Ishikawa (cell line): ENCODE results near the gene REEP5.

Experiments
- CEBPB ChIP-seq: IDR thresholded peaks from 2 replicates; pipeline ENCODE4 v1.6.1; 2012
- CREB1 ChIP-seq: IDR thresholded peaks from 2 replicates; pipeline ENCODE4 v1.6.1; 2012; ENCODE audit warnings: low read depth
- EGR1 ChIP-seq: IDR thresholded peaks from 2 replicates; pipeline ENCODE4 v1.6.1; 2012
- EP300 ChIP-seq: IDR thresholded peaks from 2 replicates; pipeline ENCODE4 v1.6.1; 2012; ENCODE audit warnings: borderline replicate concordance
- FOXM1 ChIP-seq: IDR thresholded peaks from 2 replicates; pipeline ENCODE4 v1.6.1; 2012; ENCODE audit warnings: low read depth, borderline replicate concordance
- MAX ChIP-seq: IDR thresholded peaks from 2 replicates; pipeline ENCODE4 v1.6.1; 2012
- NFIC ChIP-seq: IDR thresholded peaks from 2 replicates; pipeline ENCODE4 v1.6.1; 2012
- RAD21 ChIP-seq: IDR thresholded peaks from 2 replicates; pipeline ENCODE4 v1.6.1; 2012; ENCODE audit warnings: low read depth
- REST ChIP-seq: IDR thresholded peaks from 2 replicates; pipeline ENCODE4 v1.6.1; 2012; ENCODE audit warnings: low read depth, mild to moderate bottlenecking
- TAF1 ChIP-seq: IDR thresholded peaks from 2 replicates; pipeline ENCODE4 v1.6.1; 2012; ENCODE audit warnings: low read depth, mild to moderate bottlenecking
- TCF12 ChIP-seq: IDR thresholded peaks from 2 replicates; pipeline ENCODE4 v1.6.1; 2012; ENCODE audit warnings: low read depth
- TEAD4 ChIP-seq: IDR thresholded peaks from 2 replicates; pipeline ENCODE4 v1.6.1; 2012
- USF1 ChIP-seq: IDR thresholded peaks from 2 replicates; pipeline ENCODE4 v1.6.1; 2012
- YY1 ChIP-seq: IDR thresholded peaks from 2 replicates; pipeline ENCODE4 v1.6.1; 2012; ENCODE audit warnings: low read depth
- ZBTB7A ChIP-seq: IDR thresholded peaks from 2 replicates; pipeline ENCODE4 v1.6.1; 2012; ENCODE audit warnings: low read depth

REEP5 gene

GRCh38 chr5:112923148-112923917 is 1.3 kb upstream of the REEP5 start:
- TF ChIP-seq FOXM1 (no peak), TEAD4 (no peak), NFIC (no peak), RAD21 (no peak), USF1 (no peak), TCF12 (no peak), YY1 (no peak)

- TF ChIP-seq EP300 (no peak), TEAD4 (0 out of 2 replicates have a peak, but pooled peaks have one; percentile 7), NFIC (peak; percentile 41; the same call in 1 of the 2 replicates), CREB1 (no peak), RAD21 (no peak), REST (no peak), FOXM1 (no peak), TAF1 (0 out of 2 replicates have a peak, but pooled peaks have one; percentile 46), MAX (peak; percentile 44; the same call in 1 of the 2 replicates), YY1 (peak; percentile 59; the same call in 1 of the 2 replicates)
Measured at GRCh38 chr5:112921026-112921832, 798 bp downstream of the REEP5 start.

GRCh38 chr5:112919972-112920371 is 2.1 kb downstream of the REEP5 start:
- TF ChIP-seq TEAD4 (no peak), CREB1 (no peak), NFIC (no peak), ZBTB7A (no peak), EGR1 (no peak), MAX (no peak), YY1 (no peak), FOXM1 (no peak), TCF12 (no peak)

- TF ChIP-seq NFIC (no peak), EP300 (no peak), CEBPB (no peak), TCF12 (no peak), CREB1 (no peak), RAD21 (no peak), EGR1 (no peak), YY1 (no peak), USF1 (no peak), MAX (no peak), REST (no peak)
Measured at GRCh38 chr5:112918679-112919078, 3.3 kb downstream of the REEP5 start.

- no peak for TF ChIP-seq FOXM1
- TF ChIP-seq EGR1: no peak
- no peak for TF ChIP-seq CEBPB
- no peak for TF ChIP-seq USF1
- no peak for TF ChIP-seq YY1
- no peak for TF ChIP-seq TCF12
Measured at GRCh38 chr5:112918136-112918535, 3.9 kb downstream of the REEP5 start.
